ENCODE data around the gene NRAS. TPM values are rescaled to one million over a fixed set of nuclear protein-coding genes. Genes with fewer than 3 reads are reported as not detected.

Gene NRAS
- total RNA-seq, 1 experiment from 2014 or later, result 48.0 TPM

DNA sequence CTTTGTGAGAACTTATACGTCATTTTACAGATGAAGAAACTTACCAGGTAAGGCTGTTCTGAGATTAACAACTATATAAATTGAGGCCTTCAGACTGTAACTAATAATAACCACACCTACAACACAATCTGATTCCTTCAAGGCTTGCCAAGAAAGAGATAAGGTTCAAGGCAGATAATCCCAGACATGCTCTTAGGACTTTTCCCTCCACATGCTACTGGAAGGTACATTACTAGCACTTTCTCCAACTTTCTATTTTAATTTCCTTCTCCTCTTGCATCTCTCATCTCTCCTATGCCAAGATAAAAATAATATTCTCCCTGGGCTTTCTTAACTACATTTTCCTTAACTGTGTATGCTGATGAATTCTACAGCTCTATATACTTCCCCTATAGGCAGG, 18.9 kb upstream of the NRAS start:
- H4K20me1 ChIP-seq (ENCODE audit: insufficient read depth), result peaks cover 24% of the 10 kb centered on the region; the same call in 1 of the 2 replicates
- H3K4me3 ChIP-seq (replicated peaks in 1 of 2; ENCODE audit: low read depth in 1 of 2, low read length in 2 of 2), result no peak overlapping the region
- H3K36me3 ChIP-seq (ENCODE audit: control insufficient read depth in 1 of 2, insufficient read depth in 2 of 2, low read length in 2 of 2), result peaks cover 76 to 88% of the 10 kb centered on the region in 2 experiments
- H3K9ac ChIP-seq (ENCODE audit: low read length), result no peak overlapping the region
- ChIA-PET CTCF (no interaction called here), RAD21 (ENCODE audit: low non-redundant PET in 1 of 2, low total read pairs in 2 of 2, uncharacterized antibody in 2 of 2, unreplicated experiment in 2 of 2) (no interaction called here), POLR2A (no interaction called here)
- no peak overlapping the region for H3K4me2 ChIP-seq (ENCODE audit: low read length)
- intact Hi-C loops (cut with micrococcal nuclease), result no loop called here
- DNase-seq (ENCODE audit: low read depth, low spot score) (no peak), ATAC-seq (no peak)
- no peak overlapping the region for H3K27ac ChIP-seq (ENCODE audit: low read depth, low read length)
- no peaks in the 10 kb centered on the region for H3K4me1 ChIP-seq (ENCODE audit: control insufficient read depth in 1 of 2, insufficient read depth in 2 of 2, low read length in 2 of 2)
- TF ChIP-seq POLR2A (IDR thresholded peaks at IDR 0.05; ENCODE audit: borderline replicate concordance, extremely low read depth, insufficient read depth, insufficient read length) (no peak), ATF3 (IDR thresholded peaks at IDR 0.05) (no peak), ZFX (IDR thresholded peaks at IDR 0.05) (no peak), MAX (IDR thresholded peaks at IDR 0.05) (no peak), ZNF274 (IDR thresholded peaks at IDR 0.05; ENCODE audit: low read depth, low read length) (no peak), FOSL1 (IDR thresholded peaks at IDR 0.05; ENCODE audit: low read depth) (no peak), POLR2AphosphoS5 (IDR thresholded peaks at IDR 0.05; ENCODE audit: low read depth, low read length) (no peak), EGR1 (IDR thresholded peaks at IDR 0.05; ENCODE audit: low read depth) (no peak), EZH2 (IDR thresholded peaks at IDR 0.05) (no peak), SRF (IDR thresholded peaks at IDR 0.05; ENCODE audit: low read depth) (no peak), EZH2phosphoT487 (IDR thresholded peaks at IDR 0.05; ENCODE audit: borderline replicate concordance) (no peak), JUND (IDR thresholded peaks at IDR 0.05) (no peak)
- H3K9me3 ChIP-seq (ENCODE audit: control insufficient read depth in 1 of 2, insufficient read depth in 1 of 2, low read depth in 1 of 2, low read length in 2 of 2), result no peaks in the 10 kb centered on the region
- H3K27me3 ChIP-seq (ENCODE audit: insufficient read depth, low read length), result no peaks in the 10 kb centered on the region
- no peak overlapping the region for H2AFZ ChIP-seq (ENCODE audit: low read depth, low read length, poor library complexity, severe bottlenecking)
- no TSS peak for BruUV-seq (replicated peaks)
- peaks cover 99% of the 10 kb centered on the region for H3K79me2 ChIP-seq (ENCODE audit: insufficient read depth, low read length)
- no peaks in the 10 kb centered on the region for H3K9me2 ChIP-seq (ENCODE audit: insufficient read depth)

DNA sequence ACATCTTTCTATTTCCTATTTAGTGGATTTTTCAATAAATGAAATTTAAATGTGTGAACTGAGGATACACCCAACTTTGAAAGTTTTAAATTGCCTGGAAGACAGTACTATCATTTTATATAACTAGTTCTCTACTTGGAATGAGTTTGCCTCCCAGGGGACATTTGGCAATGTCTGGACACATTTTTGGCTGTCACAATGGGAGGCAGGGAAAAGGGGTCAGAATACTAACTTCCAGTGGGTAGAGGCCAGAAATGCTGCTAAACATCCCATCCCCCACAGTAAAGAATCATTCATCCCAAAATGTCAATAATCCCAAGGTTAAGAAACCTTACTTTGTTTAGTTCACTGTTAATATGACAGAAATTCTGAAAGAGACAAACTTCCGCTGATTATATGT, 13.2 kb upstream of the NRAS start:
- intact Hi-C loops (cut with micrococcal nuclease), result no loop called here
- peaks cover 77 to 83% of the 10 kb centered on the region in 2 experiments for H3K36me3 ChIP-seq (ENCODE audit: control insufficient read depth in 1 of 2, insufficient read depth in 2 of 2, low read length in 2 of 2)
- no TSS peak for BruUV-seq (replicated peaks)
- POLR2A ChIA-PET, result no interaction called here
- H3K4me2 ChIP-seq (ENCODE audit: low read length), result no peak overlapping the region
- CTCF ChIA-PET, result no interaction called here
- RAD21 ChIA-PET (ENCODE audit: low non-redundant PET in 1 of 2, low total read pairs in 2 of 2, uncharacterized antibody in 2 of 2, unreplicated experiment in 2 of 2), result no interaction called here
- 0 out of 2 replicates have a peak, but pooled peaks cover 15% of the 10 kb centered on the region for H4K20me1 ChIP-seq (ENCODE audit: insufficient read depth)
- H3K9me2 ChIP-seq (ENCODE audit: insufficient read depth), result no peaks in the 10 kb centered on the region
- H3K4me1 ChIP-seq (ENCODE audit: control insufficient read depth in 1 of 2, insufficient read depth in 2 of 2, low read length in 2 of 2), result no peaks in the 10 kb centered on the region
- no peak overlapping the region for H3K4me3 ChIP-seq (replicated peaks in 1 of 2; ENCODE audit: low read depth in 1 of 2, low read length in 2 of 2)
- H3K27ac ChIP-seq (ENCODE audit: low read depth, low read length), result no peak overlapping the region
- ATAC-seq (no peak), DNase-seq (ENCODE audit: low read depth, low spot score) (no peak)
- H2AFZ ChIP-seq (ENCODE audit: low read depth, low read length, poor library complexity, severe bottlenecking), result no peak overlapping the region
- no peaks in the 10 kb centered on the region for H3K27me3 ChIP-seq (ENCODE audit: insufficient read depth, low read length)
- H3K9ac ChIP-seq (ENCODE audit: low read length), result no peak overlapping the region
- H3K9me3 ChIP-seq (ENCODE audit: control insufficient read depth in 1 of 2, insufficient read depth in 1 of 2, low read depth in 1 of 2, low read length in 2 of 2), result no peaks in the 10 kb centered on the region
- peaks cover 95% of the 10 kb centered on the region for H3K79me2 ChIP-seq (ENCODE audit: insufficient read depth, low read length)
- TF ChIP-seq CEBPB (IDR thresholded peaks at IDR 0.05; ENCODE audit: low read depth) (no peak), CTCF (IDR thresholded peaks at IDR 0.05 in 2 of 3, conservative IDR thresholded peaks at IDR 0.05 in 1 of 3; ENCODE audit: borderline replicate concordance in 1 of 3, insufficient read depth in 1 of 3, low read depth in 2 of 3, low read length in 2 of 3) (no peak), YY1 (IDR thresholded peaks at IDR 0.05; ENCODE audit: extremely low read depth, insufficient replicate concordance, low read depth, low read length) (no peak), POLR2A (IDR thresholded peaks at IDR 0.05; ENCODE audit: borderline replicate concordance, extremely low read depth, insufficient read depth, insufficient read length) (no peak), ZNF274 (IDR thresholded peaks at IDR 0.05; ENCODE audit: low read depth, low read length) (no peak), ATF3 (IDR thresholded peaks at IDR 0.05) (no peak), SRF (IDR thresholded peaks at IDR 0.05; ENCODE audit: low read depth) (no peak), ELF1 (IDR thresholded peaks at IDR 0.05; ENCODE audit: borderline replicate concordance, low read depth) (no peak)
- TF ChIP-seq, protein P1, sequence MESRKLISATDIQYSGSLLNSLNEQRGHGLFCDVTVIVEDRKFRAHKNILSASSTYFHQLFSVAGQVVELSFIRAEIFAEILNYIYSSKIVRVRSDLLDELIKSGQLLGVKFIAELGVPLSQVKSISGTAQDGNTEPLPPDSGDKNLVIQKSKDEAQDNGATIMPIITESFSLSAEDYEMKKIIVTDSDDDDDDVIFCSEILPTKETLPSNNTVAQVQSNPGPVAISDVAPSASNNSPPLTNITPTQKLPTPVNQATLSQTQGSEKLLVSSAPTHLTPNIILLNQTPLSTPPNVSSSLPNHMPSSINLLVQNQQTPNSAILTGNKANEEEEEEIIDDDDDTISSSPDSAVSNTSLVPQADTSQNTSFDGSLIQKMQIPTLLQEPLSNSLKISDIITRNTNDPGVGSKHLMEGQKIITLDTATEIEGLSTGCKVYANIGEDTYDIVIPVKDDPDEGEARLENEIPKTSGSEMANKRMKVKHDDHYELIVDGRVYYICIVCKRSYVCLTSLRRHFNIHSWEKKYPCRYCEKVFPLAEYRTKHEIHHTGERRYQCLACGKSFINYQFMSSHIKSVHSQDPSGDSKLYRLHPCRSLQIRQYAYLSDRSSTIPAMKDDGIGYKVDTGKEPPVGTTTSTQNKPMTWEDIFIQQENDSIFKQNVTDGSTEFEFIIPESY (IDR thresholded peaks at IDR 0.05; ENCODE audit: extremely low read depth, insufficient replicate concordance, low read length), result no peak
